GM23338 (cell line): Measurements from ENCODE around the gene GSN. TPM values are rescaled to one million over a fixed set of nuclear protein-coding genes. Genes with fewer than 3 reads are reported as not detected.

ENCODE experiments used
- ATAC-seq: fragments of 200-7000 bp; cut with Tn5 transposase; 3 replicates; pipeline ENCODE4 v1.9.1; 2020
- DNase-seq: peaks from one replicate; pipeline ENCODE4 v3.0.0-alpha.2; 2015; ENCODE audit warnings: low spot score
- H2AFZ ChIP-seq: fragments of 200-600 bp; sonication (generic); 2 replicates; pipeline ENCODE4 v1.8.0; 2016; ENCODE audit warnings: antibody characterized with exemption, mild to moderate bottlenecking, moderate library complexity
- H3F3A ChIP-seq: fragments of 200-600 bp; sonication (generic); replicated peaks from 2 replicates; pipeline ENCODE4 v1.8.0; 2017; ENCODE audit warnings: antibody characterized with exemption, mixed run types, low read depth
- H3K27ac ChIP-seq: fragments of 200-600 bp; sonication (generic); 2 replicates; pipeline ENCODE4 v1.6.1; 2016; ENCODE audit warnings: low read depth
- H3K27me3 ChIP-seq: fragments of 200-600 bp; sonication (generic); 2 replicates; pipeline ENCODE4 v1.8.0; 2016; ENCODE audit warnings: mild to moderate bottlenecking, mixed run types, moderate library complexity; ENCODE audit not compliant: insufficient read depth
- H3K36me3 ChIP-seq: fragments of 200-600 bp; sonication (generic); 2 replicates; pipeline ENCODE4 v1.8.0; 2016; ENCODE audit warnings: mild to moderate bottlenecking; ENCODE audit not compliant: insufficient read depth
- H3K4me1 ChIP-seq: fragments of 200-600 bp; sonication (generic); 2 replicates; pipeline ENCODE4 v1.8.0; 2016; ENCODE audit warnings: mild to moderate bottlenecking, moderate library complexity; ENCODE audit not compliant: insufficient read depth
- H3K4me2 ChIP-seq: fragments of 200-600 bp; sonication (generic); 2 replicates; pipeline ENCODE4 v1.7.1; 2017; ENCODE audit warnings: mixed run types
- H3K4me3 ChIP-seq: fragments of 200-600 bp; sonication (generic); 2 replicates; pipeline ENCODE4 v1.6.1; 2016; ENCODE audit warnings: mixed run types
- H3K79me2 ChIP-seq: fragments of 200-600 bp; sonication (generic); replicated peaks from 2 replicates; pipeline ENCODE4 v1.8.0; 2017; ENCODE audit warnings: mild to moderate bottlenecking; ENCODE audit not compliant: insufficient read depth
- H3K9me2 ChIP-seq: fragments of 200-600 bp; sonication (generic); 2 replicates; pipeline ENCODE4 v1.8.0; 2017; ENCODE audit not compliant: insufficient read depth
- H4K20me1 ChIP-seq: fragments of 200-600 bp; sonication (generic); replicated peaks from 2 replicates; pipeline ENCODE4 v1.8.0; 2017; ENCODE audit warnings: mild to moderate bottlenecking; ENCODE audit not compliant: insufficient read depth
- H3K27ac Mint-ChIP-seq: 2 replicates; pipeline ENCODE4 v1.8.0; 2020; ENCODE audit warnings: inconsistent platforms, mild to moderate bottlenecking, moderate library complexity, mixed read lengths
- H3K27me3 Mint-ChIP-seq: 3 replicates; pipeline ENCODE4 v1.8.0; 2022; ENCODE audit warnings: low read depth, mild to moderate bottlenecking, moderate library complexity, mixed read lengths, inconsistent platforms; ENCODE audit not compliant: insufficient read depth, poor library complexity
- H3K36me3 Mint-ChIP-seq: 3 replicates; pipeline ENCODE4 v1.8.0; 2021; ENCODE audit warnings: low read depth, mild to moderate bottlenecking, inconsistent platforms, moderate library complexity, mixed read lengths
- H3K4me1 Mint-ChIP-seq: 3 replicates; pipeline ENCODE4 v1.8.0; 2020; ENCODE audit warnings: mild to moderate bottlenecking, inconsistent platforms, mixed read lengths
- H3K4me3 Mint-ChIP-seq: 3 replicates; pipeline ENCODE4 v1.8.0; 2021; ENCODE audit warnings: moderate library complexity, mild to moderate bottlenecking, inconsistent platforms, mixed read lengths
- H3K9me3 Mint-ChIP-seq: 3 replicates; pipeline ENCODE4 v1.8.0; 2020; ENCODE audit warnings: moderate library complexity, mild to moderate bottlenecking, inconsistent platforms, mixed read lengths
- CREB1 ChIP-seq: fragments of 250-450 bp; sonication (Bioruptor Pico); IDR thresholded peaks from 2 replicates; pipeline ENCODE4 v1.5.0; 2020; ENCODE audit warnings: low read depth, mild to moderate bottlenecking, moderate library complexity
- CTCF ChIP-seq, 2 experiments: fragments of 200-600 bp in 1 of 2; sonication (generic) in 1 of 2; conservative IDR thresholded peaks; 2 replicates each; pipeline versions ENCODE4 v1.5.1 to v1.6.1; 2016 to 2017; ENCODE audit warnings: antibody characterized with exemption in 2 of 2, low read depth in 2 of 2, mild to moderate bottlenecking in 2 of 2, moderate library complexity in 1 of 2
- ETS1 ChIP-seq: IDR thresholded peaks from 2 replicates; pipeline ENCODE4 v1.6.1; 2016; ENCODE audit warnings: antibody characterized with exemption
- EZH2 ChIP-seq: fragments of 200-600 bp; sonication (generic); IDR thresholded peaks from one replicate; pipeline ENCODE4 v1.8.0; 2017; ENCODE audit warnings: antibody characterized with exemption, mild to moderate bottlenecking, low read depth; ENCODE audit not compliant: unreplicated experiment
- EZH2phosphoT487 ChIP-seq: fragments of 200-600 bp; sonication (generic); IDR thresholded peaks from one replicate; pipeline ENCODE4 v1.8.1; 2018; ENCODE audit warnings: antibody characterized with exemption; ENCODE audit not compliant: unreplicated experiment
- JUNB ChIP-seq: IDR thresholded peaks from one replicate; pipeline ENCODE4 v1.6.1; 2016; ENCODE audit warnings: antibody characterized with exemption; ENCODE audit not compliant: unreplicated experiment
- NANOG ChIP-seq: IDR thresholded peaks from 2 replicates; pipeline ENCODE4 v1.6.1; 2016; ENCODE audit warnings: antibody characterized with exemption, borderline replicate concordance
- POLR2AphosphoS5 ChIP-seq: IDR thresholded peaks from 2 replicates; pipeline ENCODE4 v1.6.1; 2016; ENCODE audit warnings: antibody characterized with exemption, low read depth
- REST ChIP-seq: IDR thresholded peaks from one replicate; pipeline ENCODE4 v1.6.1; 2018; ENCODE audit warnings: antibody characterized with exemption; ENCODE audit not compliant: unreplicated experiment
- STAT1 ChIP-seq: IDR thresholded peaks from one replicate; pipeline ENCODE4 v1.6.1; 2016; ENCODE audit warnings: antibody characterized with exemption; ENCODE audit not compliant: unreplicated experiment
- ZNF114 ChIP-seq: fragments of 250-450 bp; sonication (Bioruptor Pico); IDR thresholded peaks from 2 replicates; pipeline ENCODE4 v1.5.0; 2020; ENCODE audit warnings: mild to moderate bottlenecking, moderate library complexity
- ZNF331 ChIP-seq: fragments of 250-450 bp; sonication (Bioruptor Pico); IDR thresholded peaks from 2 replicates; pipeline ENCODE4 v1.5.0; 2020; ENCODE audit warnings: low read depth, mild to moderate bottlenecking, moderate library complexity
- ZNF462 ChIP-seq: fragments of 250-450 bp; sonication (Bioruptor Pico); IDR thresholded peaks from 2 replicates; pipeline ENCODE4 v1.5.0; 2020; ENCODE audit warnings: mild to moderate bottlenecking, moderate library complexity
- polyA plus RNA-seq: library from polyadenylated mRNA; unstranded; fragments of >200 nt; fragmentation: Nextera tagmentation; extraction: Ambion mirVana; gene quantifications from 2 replicates; pipeline ENCODE4 v1.2.1, GENCODE V29; 2016
- total RNA-seq: library from RNA; depleted of rRNA; stranded (reverse); fragments of >200 nt; shearing (Covaris generic); gene quantifications from 2 replicates; pipeline ENCODE4 v1.2.3, GENCODE V29; 2014

The GSN gene
- total and polyA plus RNA-seq, 2 experiments from 2014 or later: 30.2 to 85.7 TPM

GRCh38 chr9:121303456-121304451 lies 35.8 kb downstream of the GSN start:
- H3K27me3 Mint-ChIP-seq: peaks cover 14% of the 10 kb centered on the region
- no peaks in the 10 kb centered on the region for H4K20me1 ChIP-seq

More at GRCh38 chr9:121303456-121304451, 35.8 kb downstream of the GSN start:
- H3K36me3 ChIP-seq: no peaks in the 10 kb centered on the region
- no peak for DNase-seq
- no peak for ATAC-seq
- H3K4me2 ChIP-seq: no peak overlapping the region
- H3K27ac ChIP-seq: no peak overlapping the region
- peaks cover 26% of the 10 kb centered on the region for H3K27me3 ChIP-seq
- Mint-ChIP-seq H3K27ac (no peak overlapping the region), H3K4me1 (peaks cover 16% of the 10 kb centered on the region), H3K36me3 (peaks cover 6% of the 10 kb centered on the region; the same call in 1 of the 3 replicates), H3K9me3 (no peaks in the 10 kb centered on the region), H3K4me3 (no peak overlapping the region)
- H3F3A ChIP-seq: 0 out of 2 replicates have a peak, but pooled peaks cover 5% of the 10 kb centered on the region
- no peak overlapping the region for H3K4me3 ChIP-seq
- H3K4me1 ChIP-seq: peaks cover 13% of the 10 kb centered on the region
- H3K79me2 ChIP-seq: no peaks in the 10 kb centered on the region
- H2AFZ ChIP-seq: no peak overlapping the region
- H3K9me2 ChIP-seq: no peaks in the 10 kb centered on the region
- TF ChIP-seq CREB1 (CRISPR knock-in tag): no peak
- no peak for TF ChIP-seq JUNB
- no peak for TF ChIP-seq POLR2AphosphoS5
- no peak for TF ChIP-seq EZH2phosphoT487
- no peak for TF ChIP-seq CTCF (conservative IDR thresholded peaks at IDR 0.05; ENCODE audit: low read depth in 2 of 2)
- no peak for TF ChIP-seq ETS1
- TF ChIP-seq ZNF114 (CRISPR knock-in tag): no peak
- TF ChIP-seq ZNF331 (CRISPR knock-in tag): no peak
- TF ChIP-seq ZNF462: no peak
- no peak for TF ChIP-seq NANOG
- no peak for TF ChIP-seq REST
- no peak for TF ChIP-seq STAT1
- no peak for TF ChIP-seq EZH2
